Activated CD4-positive, alpha-beta T cell treated with anti-CD3 and anti-CD28 coated beads, Interleukin-2, amount 50 U/mL, for 24 hours (primary cell): ENCODE results near the gene GRAMD1B.
"Not testable (repeated sequence)": the region's sequence is repeated elsewhere in the genome, so short reads cannot be mapped to it uniquely, and the experiment has no call there.

ENCODE experiments used
- DNase-seq, 2 donors: peaks; one replicate each; pipeline ENCODE4 v3.0.0-alpha.2; 2020; ENCODE audit warnings: low read depth in 1 of 2, low spot score in 1 of 2

The GRAMD1B gene

GRCh38 chr11:123564221-123564620 lies 134.2 kb downstream of the GRAMD1B start:
- DNase-seq: no peak

GRCh38 chr11:123566852-123567251 lies 136.8 kb downstream of the GRAMD1B start:
- DNase-seq: no peak

GRCh38 chr11:123567466-123567865 lies 137.4 kb downstream of the GRAMD1B start:
- no peak for DNase-seq

GRCh38 chr11:123568367-123568870 lies 138.3 kb downstream of the GRAMD1B start:
- no peak for DNase-seq

DNA sequence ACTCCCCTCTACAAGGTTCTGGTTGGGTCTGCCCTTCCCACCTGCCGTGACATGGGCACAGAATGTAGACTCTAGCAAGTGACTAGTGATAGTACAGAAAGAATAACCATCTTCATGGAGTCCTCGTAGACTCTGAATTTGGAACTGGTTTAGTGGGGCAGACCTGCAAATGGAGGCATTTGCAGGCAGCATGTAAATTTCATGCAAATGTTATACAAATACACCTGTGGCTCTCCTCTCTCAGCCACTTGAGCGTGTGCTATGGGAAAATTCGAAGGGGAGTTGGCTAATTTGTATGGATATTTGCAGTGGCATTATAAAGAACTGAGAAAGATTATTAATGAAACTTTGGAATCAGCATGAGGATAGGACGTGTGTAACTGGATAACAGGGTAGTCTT lies 139.3 kb downstream of the GRAMD1B start:
- no peak for DNase-seq

DNA sequence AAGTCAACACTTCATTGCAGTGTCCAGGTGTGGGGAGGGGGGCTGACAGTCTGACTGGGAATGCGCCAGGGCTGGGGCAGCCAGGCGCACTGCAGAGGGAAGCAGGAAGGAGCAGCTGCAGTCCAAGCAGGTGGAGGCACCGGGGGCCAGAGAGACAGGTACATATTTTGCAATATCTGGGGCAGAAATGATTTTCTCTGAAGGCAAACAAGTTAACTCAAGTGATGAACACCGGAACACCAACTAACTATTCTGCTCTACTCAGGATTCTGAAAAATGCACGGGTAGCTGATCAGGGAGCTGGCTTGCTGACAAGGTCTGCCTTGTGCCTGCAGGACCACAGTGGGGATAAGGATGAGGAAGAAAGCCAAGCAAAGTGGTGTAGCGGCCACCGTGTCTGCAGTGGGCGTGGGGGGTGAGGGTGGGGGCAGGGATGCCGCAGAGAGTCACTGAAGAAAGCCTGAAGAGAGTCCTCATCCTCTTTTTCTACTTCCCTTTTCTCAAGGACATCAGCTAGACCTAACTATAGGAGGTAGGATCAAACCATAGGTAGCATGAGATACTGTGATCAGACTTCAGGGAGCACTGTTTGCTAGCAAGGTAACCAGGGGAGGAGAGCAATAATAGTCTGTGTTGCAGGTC lies 141.0 kb downstream of the GRAMD1B start:
- DNase-seq: no peak

GRCh38 chr11:123572791-123573190 lies 142.7 kb downstream of the GRAMD1B start:
- not testable (repeated sequence) for DNase-seq

DNA sequence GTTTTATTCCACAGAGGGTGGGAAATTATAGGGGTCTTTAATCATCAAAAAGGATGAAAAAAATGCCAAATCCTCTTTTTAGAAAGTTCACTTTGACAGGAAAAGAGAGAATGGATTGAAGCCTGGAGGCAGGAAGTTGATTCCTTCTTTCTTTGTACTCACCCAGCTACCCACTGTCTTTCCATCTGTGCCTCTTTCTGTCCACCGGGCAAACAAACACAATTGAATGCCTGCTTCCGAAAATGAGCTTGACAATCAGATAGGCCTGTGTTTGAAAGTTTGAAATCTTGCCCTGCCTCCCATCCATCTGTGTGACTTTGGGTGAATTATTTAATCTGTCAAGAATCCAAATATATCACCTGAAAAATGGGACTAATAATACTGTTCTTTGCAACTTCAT lies 143.2 kb downstream of the GRAMD1B start:
- DNase-seq: no peak

DNA sequence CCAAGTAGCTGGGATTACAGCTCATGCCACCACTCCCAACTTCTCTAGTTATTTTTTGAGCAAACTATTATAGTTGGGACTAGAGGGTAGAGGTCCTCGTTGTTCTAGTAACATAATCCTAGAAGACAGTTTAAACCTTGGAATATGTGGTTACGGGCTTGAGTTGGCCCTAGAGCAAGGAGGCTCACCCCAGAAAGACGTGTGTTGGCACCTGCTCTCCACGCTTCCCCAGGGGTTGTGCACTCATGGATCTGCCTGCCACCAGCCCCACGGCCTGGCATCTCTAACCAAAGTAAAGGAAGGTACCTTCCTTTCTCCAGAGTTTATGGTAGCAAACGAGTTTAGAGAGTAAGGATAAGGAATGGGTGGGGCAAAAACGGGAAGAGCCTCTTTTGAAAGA lies 145.4 kb downstream of the GRAMD1B start:
- DNase-seq: no peak

DNA sequence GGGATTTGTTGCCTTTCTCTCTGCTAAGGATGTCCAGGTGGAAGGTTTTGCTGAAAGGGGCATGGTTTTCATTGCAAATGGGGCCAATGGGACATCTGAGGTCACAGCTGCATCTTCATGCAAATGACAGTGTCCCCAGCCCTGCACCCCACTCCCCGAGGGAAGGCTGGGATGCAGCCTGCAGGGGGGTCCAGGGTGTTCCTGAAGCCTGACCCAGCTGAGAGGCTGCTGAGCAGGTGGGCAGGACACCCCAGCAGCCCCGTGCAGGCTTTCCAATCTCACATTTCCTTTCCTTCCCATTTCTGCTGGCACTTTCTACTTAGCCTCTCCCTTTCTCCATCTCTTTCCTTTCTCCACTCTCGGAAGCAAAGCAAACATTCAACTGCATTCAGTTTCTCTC lies 146.0 kb downstream of the GRAMD1B start:
- DNase-seq: no peak

DNA sequence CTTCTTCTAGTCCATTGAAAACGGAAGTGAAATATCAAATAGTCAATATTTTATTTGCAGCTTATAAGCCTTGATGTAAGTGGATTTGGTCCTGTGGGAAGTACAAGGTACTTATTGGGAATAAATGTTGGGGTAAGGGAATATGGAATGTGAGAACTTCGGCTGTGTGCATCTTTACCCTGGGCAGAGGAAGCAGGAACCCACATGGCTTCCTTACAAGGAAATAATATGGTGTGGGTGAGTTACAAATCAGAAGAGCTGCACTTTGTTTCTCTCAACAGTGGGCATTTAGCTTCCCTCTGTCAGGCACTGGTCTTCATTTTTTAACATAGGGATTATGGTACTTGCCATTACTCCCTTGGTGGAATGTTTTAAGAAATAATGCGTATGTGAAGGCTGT lies 146.4 kb downstream of the GRAMD1B start:
- no peak for DNase-seq

GRCh38 chr11:123577081-123577598 lies 147.1 kb downstream of the GRAMD1B start:
- peak; percentile 37 to 42 for DNase-seq

GRCh38 chr11:123578778-123579481 lies 148.9 kb downstream of the GRAMD1B start:
- no peak for DNase-seq

- no peak for DNase-seq
Observed at GRCh38 chr11:123579482-123579812, 149.4 kb downstream of the GRAMD1B start.

GRCh38 chr11:123580137-123580536 lies 150.1 kb downstream of the GRAMD1B start:
- no peak for DNase-seq

DNA sequence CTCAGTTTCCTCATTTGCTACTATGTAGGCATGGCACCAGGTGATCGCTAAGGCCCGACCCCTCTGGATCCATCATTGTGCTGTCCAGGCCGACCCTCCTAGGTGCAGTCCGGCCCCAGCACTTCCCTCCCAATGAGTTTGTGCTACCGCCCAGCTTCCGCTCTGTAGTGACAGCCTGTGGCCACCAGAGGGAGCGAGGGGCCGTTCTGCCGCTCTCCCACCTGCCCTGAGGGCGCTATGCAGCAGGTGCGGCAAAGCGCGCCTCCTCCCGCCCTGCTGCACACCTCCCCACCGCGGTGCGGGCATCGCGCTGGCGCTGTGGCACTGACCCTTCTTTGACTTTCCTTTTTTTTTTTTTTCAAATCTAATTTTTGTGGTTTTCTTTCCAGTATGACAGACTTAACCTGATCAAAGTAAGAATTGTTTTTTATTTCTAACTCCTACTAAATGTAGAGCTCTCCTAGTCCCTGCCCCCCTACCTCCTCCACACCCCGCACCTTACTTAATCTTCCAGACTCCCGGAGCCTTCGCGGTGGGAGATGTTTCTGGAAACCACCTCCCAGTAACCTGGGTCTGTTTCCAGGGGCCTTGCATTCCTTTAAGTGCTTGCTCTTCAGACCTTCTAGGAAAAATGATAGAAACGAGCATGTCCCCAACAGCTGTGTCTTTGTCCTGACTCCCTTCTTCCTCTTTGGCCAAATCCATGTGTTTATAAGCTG lies 150.6 kb downstream of the GRAMD1B start:
- DNase-seq: peak; percentile 44 to 61

DNA sequence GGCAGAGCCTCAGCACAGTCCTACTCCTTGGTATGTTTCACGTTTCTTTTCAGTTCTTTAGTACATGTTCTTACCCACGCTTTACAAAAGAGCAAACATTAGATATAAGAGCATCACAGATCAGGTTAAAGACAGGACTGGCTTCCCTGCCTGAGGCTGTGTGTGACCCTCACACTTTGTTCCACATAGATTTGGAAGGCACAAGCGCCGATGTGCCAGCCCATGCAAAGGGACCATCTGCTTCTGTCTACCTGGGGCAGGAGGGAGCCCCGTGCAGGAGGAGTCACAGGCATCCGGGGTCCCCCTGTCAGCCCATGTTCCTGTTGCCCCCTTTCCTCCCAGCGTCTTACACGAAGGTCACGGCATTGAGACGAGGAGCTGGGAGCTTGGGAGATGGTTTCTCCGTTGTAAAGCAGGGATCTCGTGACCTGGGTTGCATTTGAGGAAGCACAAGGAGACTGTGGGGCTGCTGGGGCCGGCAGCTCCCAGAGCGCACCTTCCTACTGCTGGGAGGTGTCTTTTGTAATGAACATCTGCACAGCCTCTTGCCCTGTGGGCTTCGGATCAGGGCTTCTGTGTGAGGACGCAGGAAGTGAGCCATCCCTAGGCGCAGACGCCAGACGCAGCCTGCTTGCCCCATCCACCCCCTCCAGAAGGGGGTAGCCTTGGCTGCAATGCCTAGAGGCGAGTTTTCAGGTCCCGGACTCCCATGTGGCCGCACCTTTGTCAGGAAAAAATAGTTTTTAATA lies 151.8 kb downstream of the GRAMD1B start:
- DNase-seq: no peak

GRCh38 chr11:123582992-123583504 lies 153.0 kb downstream of the GRAMD1B start:
- DNase-seq: no peak

DNA sequence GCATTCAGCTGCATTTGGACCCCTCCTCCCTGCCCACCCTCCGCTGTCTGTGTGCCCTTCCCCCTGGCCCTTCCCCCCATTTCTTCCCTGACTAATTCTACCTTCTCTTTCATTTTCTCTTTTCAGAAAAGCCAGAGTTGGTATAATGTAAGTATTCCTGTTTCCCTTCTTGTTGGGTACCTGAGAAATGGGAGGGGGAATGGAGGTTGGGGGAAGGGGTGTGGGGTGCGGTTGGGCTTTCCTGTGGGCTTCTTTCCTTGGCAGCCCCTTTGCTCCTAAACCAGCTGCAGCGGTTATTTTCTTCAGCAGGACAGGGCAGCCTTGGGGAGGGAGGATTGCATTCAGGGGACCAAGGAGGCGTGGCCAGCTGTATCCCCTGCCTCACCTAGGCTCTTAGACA lies 154.1 kb downstream of the GRAMD1B start:
- DNase-seq: no peak

DNA sequence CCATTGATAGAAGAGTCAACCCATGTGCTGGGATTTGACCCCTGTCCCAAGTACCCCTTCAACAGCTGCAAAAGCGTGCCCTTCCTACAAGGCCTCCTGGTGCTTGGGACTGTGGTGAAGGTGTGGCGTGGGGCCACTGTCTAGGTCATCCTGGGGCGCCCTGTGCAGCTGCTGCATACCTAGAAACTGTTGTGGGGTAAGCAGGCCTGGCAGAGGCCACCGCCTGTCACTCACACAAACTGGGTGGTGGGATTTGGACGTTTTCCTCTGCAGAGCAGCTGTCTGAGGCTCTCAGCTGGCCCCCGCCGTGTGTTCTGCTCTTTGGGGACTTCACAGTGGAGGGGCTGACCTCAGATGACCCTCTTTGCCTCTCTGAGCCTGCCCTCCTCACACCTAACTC lies 154.7 kb downstream of the GRAMD1B start:
- DNase-seq: no peak

GRCh38 chr11:123585206-123585605 lies 155.1 kb downstream of the GRAMD1B start:
- no peak for DNase-seq
